HEK293T (cell line): ENCODE results near the gene IL17C.

Experiments
- ARNT ChIP-seq: fragments of 450-650 bp; IDR thresholded peaks from 2 replicates; pipeline ENCODE4 v1.6.1; 2017; ENCODE audit warnings: mild to moderate bottlenecking
- FOXA1 ChIP-seq: fragments of 450-650 bp; IDR thresholded peaks from 2 replicates; pipeline ENCODE4 v1.6.1; 2016; ENCODE audit warnings: mild to moderate bottlenecking
- FOXM1 ChIP-seq: fragments of 450-650 bp; IDR thresholded peaks from 2 replicates; pipeline ENCODE4 v1.6.1; 2017; ENCODE audit warnings: mild to moderate bottlenecking, borderline replicate concordance
- LEF1 ChIP-seq: fragments of 450-650 bp; IDR thresholded peaks from 2 replicates; pipeline ENCODE4 v1.6.1; 2017; ENCODE audit warnings: mild to moderate bottlenecking, borderline replicate concordance
- SP1 ChIP-seq: fragments of 450-650 bp; IDR thresholded peaks from 2 replicates; pipeline ENCODE4 v1.6.1; 2017
- SUZ12 ChIP-seq: fragments of 450-650 bp; IDR thresholded peaks from 2 replicates; pipeline ENCODE4 v1.6.1; 2016; ENCODE audit warnings: mild to moderate bottlenecking
- ZNF384 ChIP-seq: fragments of 450-650 bp; IDR thresholded peaks from 2 replicates; pipeline ENCODE4 v1.6.1; 2016

DNA sequence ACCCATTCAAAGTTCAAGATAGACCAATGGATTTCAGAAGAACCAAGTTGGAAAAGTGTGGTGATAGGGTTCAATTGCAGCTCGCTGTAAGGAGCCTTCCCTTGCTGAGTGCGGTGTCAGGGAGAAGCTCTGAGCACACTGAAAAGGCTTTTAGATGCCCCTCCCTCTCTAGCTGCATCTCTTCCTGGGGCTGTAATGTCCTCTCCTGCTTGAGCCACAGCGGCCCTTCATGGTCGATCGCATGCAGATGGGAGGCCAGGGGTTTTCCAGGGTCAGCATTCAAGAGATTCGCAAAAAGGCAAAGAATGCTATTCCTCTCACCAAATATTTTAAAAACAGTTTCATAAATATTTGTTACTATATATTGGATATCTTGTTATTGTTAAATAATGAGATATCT, 44.5 kb upstream of the IL17C start:
- TF ChIP-seq FOXM1 = no peak
- TF ChIP-seq FOXA1 = no peak
- no peak for TF ChIP-seq LEF1
- TF ChIP-seq ZNF384 = no peak
- no peak for TF ChIP-seq SUZ12
- no peak for TF ChIP-seq ARNT
- TF ChIP-seq SP1 = no peak
